ENCODE results near the gene AUTS2. TPM values are rescaled to one million over a fixed set of nuclear protein-coding genes. Genes with fewer than 3 reads are reported as not detected.

The AUTS2 gene
- total and polyA plus RNA-seq, 2 of the 8 experiments (the other 6 are each of a cell fraction or from before 2014, with no cell fraction given) = 25.9 to 101 TPM

- TF ChIP-seq ATF3 (IDR thresholded peaks at IDR 0.05; ENCODE audit: insufficient read depth, low read depth, low read length) (no peak), TAF7 (optimal IDR thresholded peaks at IDR 0.05; ENCODE audit: borderline replicate concordance, low read depth, low read length) (no peak), SRF (IDR thresholded peaks at IDR 0.05; ENCODE audit: low read depth, low read length) (no peak), CTBP2 (IDR thresholded peaks at IDR 0.05; ENCODE audit: borderline replicate concordance, insufficient read depth, insufficient read length, low read length) (no peak), CHD7 (IDR thresholded peaks at IDR 0.05; ENCODE audit: insufficient replicate concordance, low read length) (no peak)
Measured at GRCh38 chr7:70237831-70238575, 639.7 kb downstream of the AUTS2 start (continued).
